GM19455 (cell line): ENCODE results near the gene SPACA9.

ENCODE experiments used
- ATAC-seq: cut with Tn5 transposase; IDR thresholded peaks from one replicate; pipeline ENCODE4 v1.9.1; 2021; ENCODE audit not compliant: unreplicated experiment

SPACA9 gene

GRCh38 chr9:132937463-132937901 lies 58.8 kb downstream of the SPACA9 start:
- ATAC-seq, result no peak

GRCh38 chr9:132939169-132939568 lies 60.5 kb downstream of the SPACA9 start:
- ATAC-seq, result no peak
